GM18499 (cell line): ENCODE results near the gene USP33.
"Not testable (repeated sequence)": the region's sequence is repeated elsewhere in the genome, so short reads cannot be mapped to it uniquely, and the experiment has no call there.

ENCODE experiments used
- ATAC-seq: cut with Tn5 transposase; IDR thresholded peaks from one replicate; pipeline ENCODE4 v1.9.1; 2021; ENCODE audit warnings: moderate number of reproducible peaks; ENCODE audit not compliant: insufficient read depth, unreplicated experiment

The USP33 gene

DNA sequence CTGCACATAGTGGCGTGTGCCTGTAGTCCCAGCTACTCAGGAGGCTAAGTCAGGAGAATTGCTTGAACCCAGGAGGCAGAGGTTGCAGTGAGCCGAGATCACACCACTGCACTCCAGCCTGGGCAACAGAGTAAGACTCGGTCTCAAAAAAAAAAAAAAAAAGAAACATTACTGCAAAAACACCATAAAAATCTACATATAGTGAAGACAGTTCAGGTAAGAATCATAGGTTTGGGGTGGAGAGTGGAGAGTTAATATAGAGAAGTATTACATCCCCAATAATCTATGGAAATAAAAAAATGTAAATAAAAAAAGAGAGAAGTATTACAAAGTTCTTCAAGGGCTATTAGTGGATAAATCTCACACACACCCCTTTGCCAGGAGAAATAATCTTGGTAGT lies 84.8 kb downstream of the USP33 start:
- ATAC-seq: not testable (repeated sequence)

DNA sequence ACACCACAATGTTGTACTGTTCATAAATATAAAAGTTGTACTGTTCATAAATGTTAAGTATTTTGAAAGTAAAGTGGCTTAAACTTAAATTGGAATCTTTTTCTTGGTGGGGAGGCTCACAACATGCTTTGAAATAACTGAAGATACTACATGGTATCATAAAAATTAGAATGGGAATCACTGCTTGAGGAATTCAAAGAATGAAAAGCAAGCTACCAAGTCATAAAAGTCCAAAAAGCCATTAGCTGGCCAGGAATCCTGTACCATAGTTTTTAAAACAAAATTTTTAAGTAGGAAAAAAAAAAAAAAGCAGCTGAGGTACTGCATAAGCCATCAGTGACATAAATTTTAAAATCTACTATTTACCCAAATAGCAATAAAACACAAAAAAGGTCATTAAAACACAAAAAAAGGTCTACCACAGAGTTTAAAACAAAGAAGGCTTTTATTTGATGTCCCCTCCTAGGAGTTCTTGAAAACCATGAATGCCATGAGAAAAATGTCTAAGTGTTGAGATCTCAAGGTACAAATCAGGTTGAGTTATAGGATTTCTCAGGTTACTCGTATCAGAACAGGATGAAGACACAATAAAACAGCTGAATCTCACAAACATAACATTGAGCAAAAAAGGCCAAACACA lies 85.8 kb downstream of the USP33 start:
- ATAC-seq: no peak

DNA sequence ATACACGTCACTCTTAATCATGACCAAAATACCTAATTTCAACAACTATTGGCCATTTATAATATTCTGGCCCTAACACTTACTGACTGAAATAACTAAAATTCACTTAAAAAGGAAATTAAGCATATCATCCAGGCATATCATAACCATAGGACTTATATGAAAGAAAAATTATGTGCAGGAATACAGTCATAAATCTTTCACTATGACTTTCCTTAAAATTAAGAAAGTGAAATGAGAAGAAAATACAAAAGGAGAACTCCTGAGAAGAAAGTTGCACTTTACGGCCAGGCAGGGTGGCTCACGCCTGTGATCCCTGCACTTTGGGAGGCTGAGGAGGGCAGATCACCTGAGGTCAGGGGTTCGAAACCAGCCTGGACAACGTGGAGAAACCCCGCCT lies 86.6 kb downstream of the USP33 start:
- no peak for ATAC-seq

DNA sequence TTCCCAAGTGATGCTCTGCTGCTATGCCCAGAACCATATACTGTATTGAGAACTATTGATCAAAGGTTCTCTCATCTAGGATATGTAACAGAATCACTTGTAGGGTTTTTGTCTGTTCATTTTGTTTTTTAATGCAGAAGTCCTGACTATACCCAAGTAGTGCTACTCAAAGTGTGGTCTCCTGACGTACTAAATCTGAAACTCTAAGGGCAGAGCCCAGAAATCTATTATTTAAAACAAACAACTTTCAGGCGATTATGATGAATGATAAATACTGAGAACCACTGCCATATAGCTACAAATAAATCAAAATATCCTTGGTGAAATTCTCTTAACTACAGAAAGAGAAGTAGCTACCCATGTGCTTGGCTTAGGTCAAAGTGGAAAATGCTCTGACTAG lies 87.3 kb downstream of the USP33 start:
- ATAC-seq: no peak

DNA sequence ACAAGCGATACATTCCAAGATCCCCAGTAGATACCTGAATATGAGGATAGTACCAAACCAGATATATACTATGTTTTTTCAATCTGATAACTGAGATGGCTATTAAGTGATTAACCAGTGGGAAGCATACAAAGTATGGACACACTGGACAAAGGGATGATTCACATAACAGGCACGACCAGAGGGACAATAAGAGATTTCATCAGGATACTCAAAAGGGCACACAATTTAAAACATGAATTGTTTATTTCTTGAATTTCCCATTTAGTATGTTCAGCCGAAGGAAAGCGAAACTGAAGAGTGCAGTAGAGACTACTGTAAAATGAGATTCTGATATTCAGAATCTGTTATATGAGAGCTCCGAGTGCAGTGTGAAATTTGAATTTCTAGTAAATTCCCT lies 87.8 kb downstream of the USP33 start:
- no peak for ATAC-seq

DNA sequence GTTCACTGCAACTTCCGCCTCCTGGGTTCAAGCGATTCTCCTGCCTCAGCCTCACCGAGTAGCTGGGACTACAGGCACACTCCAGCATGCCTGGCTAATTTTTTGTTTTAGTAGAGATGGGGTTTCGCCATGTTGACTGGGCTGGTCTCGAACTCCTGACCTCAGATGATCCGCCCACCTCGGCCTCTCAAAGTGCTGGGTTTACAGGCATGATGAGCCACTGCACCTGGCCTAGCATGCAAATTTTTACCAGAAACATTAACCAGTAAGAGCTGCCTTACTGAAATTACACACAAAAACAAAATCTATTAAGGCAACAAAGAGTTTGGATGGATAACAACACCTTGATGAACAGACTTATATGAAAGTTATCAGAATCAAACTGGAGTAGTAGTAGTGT lies 89.3 kb downstream of the USP33 start:
- no peak for ATAC-seq

DNA sequence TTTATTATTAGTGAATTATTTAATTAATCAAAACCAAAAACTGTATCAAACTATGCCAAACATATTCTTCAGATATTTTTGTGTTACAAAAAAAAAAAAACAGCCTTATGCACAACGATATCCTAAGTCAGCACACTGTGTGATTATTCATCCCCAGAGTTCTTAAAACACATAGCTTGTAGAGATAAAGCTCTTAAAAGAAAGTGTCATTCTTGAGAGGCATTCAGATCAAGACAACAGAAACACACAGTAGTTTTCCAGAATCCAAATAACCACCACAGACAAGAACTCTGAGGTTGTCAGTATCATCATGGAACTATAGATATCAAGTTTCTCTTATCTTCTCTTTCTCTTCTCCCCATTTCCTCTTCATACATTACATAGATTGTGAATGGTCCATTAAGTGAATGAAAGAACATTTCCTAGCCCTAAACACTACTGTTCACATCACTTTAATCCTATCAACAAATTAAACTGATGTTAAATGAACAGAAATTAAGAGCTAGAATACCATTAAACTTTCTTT lies 90.7 kb downstream of the USP33 start:
- ATAC-seq: no peak

DNA sequence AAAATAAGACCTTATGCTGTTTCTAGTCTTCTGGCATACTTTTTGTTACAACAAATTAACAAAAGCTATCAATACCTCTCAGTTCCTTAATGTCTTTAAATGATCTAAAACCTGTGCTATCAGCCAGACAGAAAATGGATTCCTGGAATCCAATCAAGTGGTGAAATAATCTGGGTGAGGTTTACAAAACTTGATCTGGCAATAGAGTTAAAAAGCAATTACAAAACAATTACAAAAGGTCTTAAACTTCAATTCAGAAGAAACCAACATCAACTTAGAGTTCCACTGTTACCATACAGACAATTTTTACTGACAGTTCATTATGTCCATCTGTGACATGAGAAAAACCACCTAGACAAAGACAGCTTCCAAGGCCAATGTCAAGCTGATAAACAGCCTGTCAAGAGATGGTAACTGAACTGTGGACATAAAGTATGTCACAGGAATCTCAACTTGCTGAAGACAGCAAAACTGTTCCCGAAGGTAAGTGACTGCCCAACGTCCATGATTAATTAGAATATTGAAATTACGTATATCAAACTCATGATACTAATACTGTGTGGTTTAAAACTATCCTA lies 94.6 kb downstream of the USP33 start:
- no peak for ATAC-seq

DNA sequence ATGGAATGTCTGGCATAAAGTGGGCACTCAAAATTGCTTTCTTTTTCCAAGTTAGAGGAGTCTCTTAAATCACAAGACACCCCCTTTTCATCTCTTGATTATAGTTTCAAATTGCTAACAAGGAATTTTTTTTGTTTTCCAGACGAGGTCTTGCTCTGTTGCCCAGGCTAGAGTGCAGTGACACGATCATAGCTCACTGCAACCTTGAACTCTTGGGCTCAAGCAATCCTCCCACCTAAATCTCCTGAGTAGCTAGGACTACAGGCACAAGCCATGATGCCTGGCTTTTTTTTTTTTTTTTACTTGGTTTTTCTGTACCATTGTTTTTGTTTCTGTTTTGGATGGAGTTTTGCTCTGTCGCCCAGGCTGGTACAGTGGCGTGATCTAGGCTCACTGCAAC lies 98.0 kb downstream of the USP33 start:
- no peak for ATAC-seq

DNA sequence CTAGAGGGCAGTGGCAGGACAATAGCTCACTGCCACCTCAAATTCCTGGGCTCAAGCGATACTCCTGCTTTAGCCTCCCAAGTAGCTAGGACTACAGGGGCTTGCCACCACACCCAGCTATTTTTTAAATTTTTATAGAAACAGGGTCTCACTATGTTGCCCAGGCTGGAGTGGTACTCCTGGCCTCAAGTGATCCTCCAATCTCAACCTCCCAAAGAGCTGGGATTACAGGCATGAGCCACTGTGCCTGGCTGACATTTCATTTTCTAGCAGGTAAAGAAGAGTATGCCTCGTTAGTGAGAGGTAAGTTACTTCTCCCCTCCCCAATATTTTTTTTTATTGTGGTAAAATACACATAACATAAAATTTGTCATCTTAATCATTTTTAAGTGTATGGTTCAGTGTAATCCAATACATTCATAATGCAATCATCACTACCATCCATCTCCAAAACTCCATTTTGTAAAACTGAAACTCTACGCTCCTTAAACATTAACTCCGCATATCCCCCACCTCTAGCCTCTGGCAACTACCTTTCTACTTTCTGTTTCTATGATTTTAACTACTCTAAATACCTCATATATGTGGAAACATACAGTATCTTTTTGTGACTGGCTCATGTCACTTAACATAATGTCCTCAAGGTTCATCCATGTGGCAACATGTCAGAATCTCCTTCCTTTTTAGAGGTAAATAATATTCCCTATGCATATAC lies 99.6 kb downstream of the USP33 start:
- ATAC-seq: no peak

DNA sequence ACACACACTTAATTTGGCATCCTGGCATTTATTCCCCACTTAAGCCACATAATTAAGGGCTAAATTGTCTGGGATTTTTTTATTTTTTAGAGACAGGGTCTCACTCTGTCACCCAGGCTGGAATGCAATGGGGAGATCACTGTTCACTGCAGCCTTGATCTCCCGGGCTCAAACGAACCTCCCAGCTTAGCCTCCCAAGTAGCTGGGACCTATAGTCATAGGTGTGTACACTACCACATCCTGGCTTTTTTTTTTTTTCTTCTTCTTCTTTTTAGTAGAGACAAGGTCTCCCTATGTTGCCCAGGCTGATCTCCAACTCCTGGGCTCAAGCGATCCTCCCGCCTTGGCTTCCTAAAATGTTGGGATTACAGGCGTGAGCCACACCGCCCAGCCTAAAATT lies 101.4 kb downstream of the USP33 start:
- no peak for ATAC-seq

DNA sequence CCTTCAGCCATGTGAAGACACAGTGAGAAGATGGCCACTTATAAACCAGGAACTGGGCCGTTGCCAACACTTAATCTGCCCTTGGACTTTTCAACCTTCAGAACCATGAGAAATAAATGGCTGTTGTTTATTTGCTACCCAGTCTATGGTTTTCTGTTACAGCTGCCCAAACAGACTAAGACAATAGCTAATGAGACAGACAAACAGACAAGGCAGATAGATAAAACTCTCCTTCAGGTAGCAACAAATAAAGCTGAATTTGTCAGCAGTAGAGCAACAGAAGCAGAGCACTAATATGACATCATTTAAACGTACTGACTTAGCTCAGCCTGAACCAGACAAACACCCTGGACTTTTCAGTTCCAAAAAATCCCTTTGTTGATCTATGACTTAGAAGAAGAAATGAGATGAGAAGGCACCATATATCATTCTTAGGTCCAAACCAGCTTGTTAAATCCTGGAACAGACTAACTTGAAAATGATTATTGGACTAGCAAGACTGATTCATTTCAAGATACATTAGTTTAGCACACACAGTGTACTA lies 104.1 kb downstream of the USP33 start:
- ATAC-seq: no peak

DNA sequence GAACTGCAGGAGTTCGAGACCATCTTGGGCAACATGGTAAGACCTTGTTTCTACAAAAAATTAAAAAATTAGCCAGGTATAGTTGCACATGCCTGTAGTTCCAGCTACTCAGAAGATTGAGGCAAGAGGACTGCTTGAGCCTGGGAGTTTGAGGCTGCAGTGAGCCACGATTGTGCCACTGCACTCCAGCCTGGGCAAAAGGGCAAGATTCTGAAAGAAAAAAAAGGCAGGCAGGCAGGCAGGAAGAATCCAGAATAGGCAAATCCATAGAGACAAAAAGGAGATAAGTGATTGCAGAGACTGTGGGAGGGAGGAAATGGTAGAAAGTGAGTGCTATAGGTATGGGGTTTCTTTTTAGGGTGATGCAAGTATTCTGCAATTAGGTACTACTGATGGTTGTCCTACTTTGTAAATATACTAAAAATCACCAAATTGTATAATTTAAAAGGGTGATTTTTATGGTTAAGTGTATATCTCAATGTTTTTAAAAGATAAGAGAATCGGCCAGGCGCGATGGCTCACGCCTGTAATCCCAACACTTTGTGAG lies 106.6 kb downstream of the USP33 start:
- no peak for ATAC-seq

DNA sequence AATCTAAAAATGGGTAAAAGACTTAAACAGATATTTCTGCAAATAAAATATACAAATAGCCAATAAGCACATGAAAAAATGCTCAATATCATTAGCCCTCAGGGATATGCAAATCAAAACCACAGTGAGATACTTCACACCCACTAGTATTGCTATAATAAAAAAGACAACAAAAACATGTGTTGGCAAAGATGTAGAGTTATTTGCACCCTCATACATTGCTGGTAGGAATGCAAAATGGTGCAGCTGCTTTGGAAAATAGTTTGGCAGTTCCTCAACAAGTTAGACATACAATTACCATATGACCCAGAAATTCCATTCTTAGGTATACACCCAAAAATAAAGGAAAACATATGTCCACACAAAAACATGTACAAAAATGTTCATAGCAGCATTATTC lies 107.4 kb downstream of the USP33 start:
- ATAC-seq: no peak

DNA sequence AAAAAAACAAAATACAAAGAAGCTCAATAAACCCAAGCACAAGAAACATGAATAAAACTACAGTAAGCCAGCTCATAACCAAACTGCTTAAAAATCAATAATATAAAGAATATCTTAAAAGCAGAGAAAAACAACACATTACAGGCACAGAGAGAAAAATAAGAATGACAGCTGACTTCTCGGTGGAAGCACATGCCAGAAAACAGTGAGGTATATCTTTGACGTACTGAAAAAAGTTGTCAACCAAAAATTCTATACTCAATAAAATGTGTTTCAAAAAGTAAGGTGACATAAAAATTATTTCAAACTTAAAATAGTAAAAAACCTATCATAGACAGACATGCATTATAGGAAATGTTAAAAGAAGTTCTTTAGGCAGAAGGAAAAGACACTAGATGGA lies 110.5 kb downstream of the USP33 start:
- no peak for ATAC-seq

DNA sequence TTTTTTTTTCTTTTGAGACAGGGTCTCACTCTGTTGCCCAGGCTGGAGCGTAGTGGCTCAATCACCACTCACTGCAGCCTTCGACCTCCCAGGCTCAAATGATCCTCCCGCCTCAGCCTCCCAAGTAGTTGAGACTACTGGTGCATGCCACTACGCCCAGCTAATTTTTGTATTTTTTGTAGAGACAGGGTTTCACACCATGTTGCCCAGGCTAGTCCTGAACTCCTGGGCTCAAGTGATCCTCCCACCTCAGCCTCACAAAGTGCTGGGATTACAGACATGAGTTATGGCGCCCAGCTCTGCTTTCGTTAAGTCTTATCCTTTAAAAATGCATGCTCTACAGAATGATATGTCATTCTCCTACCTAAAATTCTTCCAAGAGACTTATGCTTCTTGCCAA lies 113.4 kb downstream of the USP33 start:
- ATAC-seq: not testable (repeated sequence)
